ENCODE data around the gene RAD23A.
"Not testable (repeated sequence)": the region's sequence is repeated elsewhere in the genome, so short reads cannot be mapped to it uniquely, and the experiment has no call there.

The RAD23A gene

GRCh38 chr19:12938779-12939601, 6.7 kb upstream of the RAD23A start:
- DNase-seq, result peak; percentile 52

- no peak for DNase-seq
These were observed 5.7 kb upstream of the RAD23A start for GRCh38 chr19:12939975-12940423.

- no peak for DNase-seq
These were observed 4.8 kb upstream of the RAD23A start for GRCh38 chr19:12940897-12941296.

- no peak for DNase-seq
These were observed 2.1 kb upstream of the RAD23A start for GRCh38 chr19:12943437-12944044.

DNA sequence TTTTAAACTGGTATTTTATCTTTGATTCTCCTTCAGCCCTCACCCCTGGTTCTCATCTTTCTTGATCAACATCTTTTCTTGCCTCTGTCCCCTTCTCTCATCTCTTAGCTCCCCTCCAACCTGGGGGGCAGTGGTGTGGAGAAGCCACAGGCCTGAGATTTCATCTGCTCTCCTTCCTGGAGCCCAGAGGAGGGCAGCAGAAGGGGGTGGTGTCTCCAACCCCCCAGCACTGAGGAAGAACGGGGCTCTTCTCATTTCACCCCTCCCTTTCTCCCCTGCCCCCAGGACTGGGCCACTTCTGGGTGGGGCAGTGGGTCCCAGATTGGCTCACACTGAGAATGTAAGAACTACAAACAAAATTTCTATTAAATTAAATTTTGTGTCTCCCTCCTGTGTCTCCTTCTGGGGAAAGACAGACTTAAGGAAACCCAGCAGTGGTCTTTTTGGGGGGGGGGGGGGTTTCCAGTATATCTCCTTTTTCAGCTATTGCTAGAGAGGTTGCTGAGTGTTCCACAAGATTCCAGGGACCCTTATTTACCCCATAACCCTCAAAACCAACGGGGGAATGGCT, 1.5 kb upstream of the RAD23A start:
- DNase-seq, result no peak

- peak; percentile 52 for DNase-seq
These were observed 545 bp downstream of the RAD23A start for GRCh38 chr19:12946092-12946721.

GRCh38 chr19:12946731-12947496, 1.3 kb downstream of the RAD23A start:
- DNase-seq, result no peak

GRCh38 chr19:12947702-12948611, 2.3 kb downstream of the RAD23A start:
- DNase-seq, result no peak

GRCh38 chr19:12948612-12949362, 3.1 kb downstream of the RAD23A start:
- DNase-seq, result no peak

GRCh38 chr19:12949363-12950283, 4.0 kb downstream of the RAD23A start:
- no peak for DNase-seq

DNA sequence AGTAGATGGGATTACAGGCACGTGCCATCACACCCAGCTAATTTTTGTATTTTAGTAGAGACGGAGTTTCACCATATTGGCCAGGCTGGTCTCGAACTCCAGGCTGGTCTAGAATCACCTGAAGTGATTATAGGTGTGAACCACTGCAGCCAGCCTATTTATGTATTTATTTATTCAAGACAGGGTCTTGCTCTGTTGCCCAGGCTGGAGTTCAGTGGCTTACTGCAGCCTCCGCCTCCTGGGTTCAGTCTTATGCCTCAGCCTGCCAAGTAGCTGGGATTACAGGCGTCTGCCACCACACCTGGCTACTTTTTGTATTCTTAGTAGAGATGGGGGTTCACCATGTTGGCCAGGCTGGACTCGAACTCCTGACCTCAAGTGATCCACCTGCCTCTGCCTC, 6.4 kb downstream of the RAD23A start:
- not testable (repeated sequence) for DNase-seq

DNA sequence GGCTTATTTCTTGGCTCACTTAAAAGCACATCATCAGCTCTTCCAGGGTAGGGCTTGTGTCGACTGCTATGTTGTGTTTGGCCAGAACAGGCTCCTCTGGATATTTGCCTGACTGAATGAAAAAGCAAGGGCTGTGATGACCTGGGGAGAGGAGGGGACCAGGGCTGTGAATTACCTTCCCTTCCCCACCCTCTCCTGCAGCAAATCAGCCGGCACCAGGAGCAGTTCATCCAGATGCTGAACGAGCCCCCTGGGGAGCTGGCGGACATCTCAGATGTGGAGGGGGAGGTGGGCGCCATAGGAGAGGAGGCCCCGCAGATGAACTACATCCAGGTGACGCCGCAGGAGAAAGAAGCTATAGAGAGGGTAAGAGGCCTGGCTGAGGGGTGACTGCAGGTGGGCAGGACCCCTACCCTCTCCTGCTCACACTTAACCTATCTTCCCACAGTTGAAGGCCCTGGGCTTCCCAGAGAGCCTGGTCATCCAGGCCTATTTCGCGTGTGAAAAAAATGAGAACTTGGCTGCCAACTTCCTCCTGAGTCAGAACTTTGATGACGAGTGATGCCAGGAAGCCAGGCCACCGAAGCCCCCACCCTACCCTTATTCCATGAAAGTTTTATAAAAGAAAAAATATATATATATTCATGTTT, 7.0 kb downstream of the RAD23A start:
- no peak for DNase-seq

DNA sequence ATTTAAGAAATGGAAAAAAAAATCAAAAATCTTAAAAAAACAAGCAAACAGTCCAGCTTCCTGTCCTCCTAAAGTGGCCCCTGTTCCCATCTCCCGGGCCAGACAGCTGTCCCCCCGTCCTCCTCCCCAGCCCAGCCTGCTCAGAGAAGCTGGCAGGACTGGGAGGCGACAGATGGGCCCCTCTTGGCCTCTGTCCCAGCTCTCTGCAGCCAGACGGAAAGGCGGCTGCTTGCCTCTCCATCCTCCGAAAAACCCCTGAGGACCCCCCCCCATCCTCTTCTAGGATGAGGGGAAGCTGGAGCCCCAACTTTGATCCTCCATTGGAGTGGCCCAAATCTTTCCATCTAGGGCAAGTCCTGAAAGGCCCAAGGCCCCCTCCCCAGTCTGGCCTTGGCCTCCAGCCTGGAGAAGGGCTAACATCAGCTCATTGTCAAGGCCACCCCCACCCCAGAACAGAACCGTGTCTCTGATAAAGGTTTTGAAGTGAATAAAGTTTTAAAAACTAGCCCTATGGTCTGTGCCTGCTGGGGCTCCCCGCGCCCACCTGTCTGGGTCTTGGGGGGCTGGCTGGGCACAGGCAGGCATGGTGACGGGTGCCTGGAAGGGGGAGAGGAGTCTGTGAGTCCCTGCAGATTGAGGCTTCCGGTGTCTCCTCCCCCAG, 7.6 kb downstream of the RAD23A start:
- no peak for DNase-seq

- DNase-seq, result no peak
These were observed 8.3 kb downstream of the RAD23A start for GRCh38 chr19:12953799-12954611.

DNA sequence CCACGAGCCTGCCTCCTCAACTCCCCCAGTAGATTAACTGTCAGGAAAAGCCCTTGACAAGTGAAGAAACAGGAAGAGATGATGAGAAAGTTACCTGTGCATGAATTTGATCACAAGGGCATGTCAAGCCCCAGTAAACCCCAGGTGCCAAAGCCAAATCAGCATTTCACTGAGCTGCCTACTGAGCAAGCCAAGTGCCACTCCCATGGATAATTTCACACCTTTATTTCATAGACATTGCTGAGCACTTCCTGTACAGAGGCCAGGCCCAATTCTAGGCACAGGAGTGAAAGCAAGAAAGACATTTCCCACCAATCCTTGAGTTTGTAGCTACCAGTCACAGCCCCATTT, 8.9 kb downstream of the RAD23A start:
- no peak for DNase-seq

DNA sequence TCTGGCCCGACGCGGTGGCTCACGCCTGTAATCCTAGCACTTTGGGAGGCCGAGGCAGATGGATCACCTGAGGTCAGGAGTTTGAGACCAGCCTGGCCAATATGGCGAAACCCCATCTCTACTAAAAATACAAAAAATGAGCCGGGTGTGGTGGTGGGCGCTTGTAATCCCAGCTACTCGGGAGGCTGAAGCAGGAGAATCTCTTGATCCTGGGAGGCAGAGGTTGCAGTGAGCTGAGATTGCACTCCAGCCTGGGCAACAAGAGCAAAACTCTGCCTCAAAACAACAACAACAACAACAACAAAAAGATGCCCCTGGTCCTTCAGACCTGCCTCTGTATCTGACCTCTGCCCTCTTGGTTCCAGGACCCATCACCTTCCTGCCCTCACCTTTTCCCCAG, 9.9 kb downstream of the RAD23A start:
- DNase-seq, result not testable (repeated sequence)

- no peak for DNase-seq
These were observed 10.3 kb downstream of the RAD23A start for GRCh38 chr19:12955996-12956395.
